Measurements from ENCODE around the gene ABLIM1. TPM values are rescaled to one million over a fixed set of nuclear protein-coding genes. Genes with fewer than 3 reads are reported as not detected.

Gene ABLIM1
- total RNA-seq, 2 donors from 2014 or later: 359 to 404 TPM

- DNase-seq (ENCODE audit: low spot score): peak; percentile 54
- peaks cover 0 to 49% of the 10 kb centered on the region in 2 donors for H3K4me1 ChIP-seq
- H3K27me3 ChIP-seq: no peaks in the 10 kb centered on the region
- no peaks in the 10 kb centered on the region for H3K36me3 ChIP-seq
- H3K4me3 ChIP-seq: no peak overlapping the region
- H3K9me3 ChIP-seq: no peaks in the 10 kb centered on the region
- TF ChIP-seq CTCF (IDR thresholded peaks at IDR 0.05): no peak
- no peak overlapping the region for H3K27ac ChIP-seq
Measured at GRCh38 chr10:114400091-114400490, 258.0 kb downstream of the ABLIM1 start.

- Histone ChIP-seq H3K4me3 (no peak overlapping the region), H3K27me3 (no peaks in the 10 kb centered on the region), H3K27ac (no peak overlapping the region), H3K4me1 (peaks cover 0 to 49% of the 10 kb centered on the region in 2 donors), H3K36me3 (no peaks in the 10 kb centered on the region), H3K9me3 (no peaks in the 10 kb centered on the region)
- no peak for TF ChIP-seq CTCF (IDR thresholded peaks at IDR 0.05)
- no peak for DNase-seq (ENCODE audit: low spot score)
Measured at GRCh38 chr10:114399576-114399975, 258.5 kb downstream of the ABLIM1 start.

DNA sequence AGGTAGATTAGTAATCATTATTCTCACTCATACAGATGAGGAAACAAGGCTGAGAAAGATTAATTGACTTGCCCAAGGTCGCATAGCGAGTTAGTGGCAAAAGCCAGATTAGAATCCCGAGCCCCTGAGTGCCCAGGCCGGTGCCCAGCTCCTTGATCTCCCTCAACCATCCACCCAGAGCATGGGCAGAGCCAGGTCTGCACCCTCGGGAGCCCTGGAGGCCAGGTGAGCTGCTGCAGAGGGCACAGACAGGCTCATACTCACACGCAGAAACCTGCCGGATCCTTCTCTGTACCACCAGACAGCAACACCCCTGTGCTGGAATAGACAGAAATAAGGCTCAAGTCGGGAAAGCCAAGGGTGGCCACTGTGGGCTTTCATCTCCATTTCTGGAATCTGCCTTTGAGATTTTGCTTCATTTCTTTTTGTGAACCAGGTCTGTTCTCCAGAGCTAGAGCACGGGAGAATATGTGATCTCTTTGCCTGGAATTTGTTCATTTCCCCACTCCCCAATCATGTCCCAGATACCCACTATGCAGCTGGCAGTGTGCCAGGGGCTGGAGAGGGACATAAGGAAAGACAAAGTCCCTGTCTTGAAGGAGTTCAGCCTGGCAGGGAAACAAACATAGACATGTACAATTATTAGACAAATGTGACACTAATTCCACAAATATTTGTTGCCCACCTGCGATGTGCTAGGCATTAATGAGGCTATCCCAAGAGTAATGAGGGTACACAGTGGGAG lies 259.3 kb downstream of the ABLIM1 start:
- H3K36me3 ChIP-seq: no peaks in the 10 kb centered on the region
- DNase-seq (ENCODE audit: low spot score): no peak
- TF ChIP-seq CTCF (IDR thresholded peaks at IDR 0.05): no peak
- H3K27me3 ChIP-seq: no peaks in the 10 kb centered on the region
- peak overlapping the region in 1 of 2 donors; percentile 66 for H3K27ac ChIP-seq
- H3K9me3 ChIP-seq: no peaks in the 10 kb centered on the region
- peaks cover 0 to 44% of the 10 kb centered on the region in 2 donors for H3K4me1 ChIP-seq
- H3K4me3 ChIP-seq: no peak overlapping the region

- Histone ChIP-seq H3K4me3 (no peak overlapping the region), H3K9me3 (no peaks in the 10 kb centered on the region), H3K4me1 (peaks cover 0 to 39% of the 10 kb centered on the region in 2 donors), H3K36me3 (no peaks in the 10 kb centered on the region), H3K27ac (peak overlapping the region; percentile 19 to 66), H3K27me3 (no peaks in the 10 kb centered on the region)
- peak; percentile 60 for DNase-seq (ENCODE audit: low spot score)
- no peak for TF ChIP-seq CTCF (IDR thresholded peaks at IDR 0.05)
Measured at GRCh38 chr10:114397651-114398145, 260.4 kb downstream of the ABLIM1 start.

DNA sequence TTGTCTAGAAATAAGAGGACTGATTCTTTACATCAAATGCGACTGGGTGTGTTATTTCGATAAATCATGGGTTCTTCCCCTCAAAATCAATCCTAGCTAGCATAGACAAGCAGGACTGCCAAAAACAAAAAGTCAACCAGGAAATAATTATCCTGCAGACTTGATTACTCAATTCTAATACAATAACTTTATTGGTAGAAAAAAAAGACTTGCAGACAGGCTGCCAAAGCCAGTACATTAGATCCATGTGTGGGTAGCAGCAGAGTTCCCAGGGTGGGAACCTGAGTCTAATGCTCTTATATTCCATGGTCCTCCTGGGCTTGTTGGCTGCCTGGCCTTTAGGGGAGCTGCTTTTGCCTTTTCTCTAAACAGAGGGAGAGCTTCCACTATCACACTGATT lies 261.6 kb downstream of the ABLIM1 start:
- DNase-seq (ENCODE audit: low spot score): no peak
- Histone ChIP-seq H3K27me3 (no peaks in the 10 kb centered on the region), H3K36me3 (no peaks in the 10 kb centered on the region), H3K4me3 (no peak overlapping the region), H3K9me3 (no peaks in the 10 kb centered on the region), H3K4me1 (peaks cover 0 to 34% of the 10 kb centered on the region in 2 donors), H3K27ac (no peak overlapping the region)
- TF ChIP-seq CTCF (IDR thresholded peaks at IDR 0.05): no peak
